HCT116 (cell line): ENCODE results near the gene LBHD1. TPM values are rescaled to one million over a fixed set of nuclear protein-coding genes. Genes with fewer than 3 reads are reported as not detected.

Experiments
- ATAC-seq: fragments of 200-7000 bp; cut with Tn5 transposase; 2 replicates; pipeline ENCODE4 v1.9.1; 2020; ENCODE audit warnings: mild to moderate bottlenecking, moderate library complexity
- BruUV-seq: library from RNA; stranded (reverse); fragments of 400-500 nt; replicated peaks from 2 replicates; lab custom pipeline; 2021; lab: Mats Ljungman, UMichigan
- CTCF ChIA-PET: fragments of 300-600 bp; sonication (Branson Sonifier 250); formaldehyde crosslinking; loops from one replicate; lab custom pipeline; 2021; ENCODE audit warnings: antibody characterized with exemption; lab: Charles Lee
- POLR2A ChIA-PET: fragments of 300-600, 350-600 bp; sonication (Branson Sonifier 250); formaldehyde crosslinking; loops from one replicate; lab custom pipeline; 2021; ENCODE audit warnings: antibody characterized with exemption; lab: Charles Lee
- RAD21 ChIA-PET, 2 experiments: fragments of 300-600 bp; sonication (Branson Sonifier 250); formaldehyde crosslinking; loops; one replicate each; lab custom pipeline; 2023; ENCODE audit warnings: low total read pairs in 2 of 2; ENCODE audit not compliant: uncharacterized antibody in 2 of 2, unreplicated experiment in 2 of 2, low non-redundant PET in 1 of 2; lab: Charles Lee
- DNase-seq: peaks from one replicate; pipeline ENCODE4 v3.0.0-alpha.2; 2010; ENCODE audit warnings: low read depth, low spot score
- H2AFZ ChIP-seq: fragments of 200-600 bp; shearing (Covaris generic), sonication (generic); 2 replicates; pipeline ENCODE4 v1.6.1; 2017; ENCODE audit warnings: low read depth, mixed run types, mixed read lengths, antibody characterized with exemption, low read length; ENCODE audit not compliant: poor library complexity, severe bottlenecking
- H3K27ac ChIP-seq: 2 replicates; pipeline ENCODE4 v1.5.1; 2012; ENCODE audit warnings: low read depth, low read length
- H3K27me3 ChIP-seq: fragments of 200-600 bp; sonication (generic); 2 replicates; pipeline ENCODE4 v1.6.1; 2016; ENCODE audit warnings: mixed run types, low read length, mixed read lengths; ENCODE audit not compliant: insufficient read depth
- H3K36me3 ChIP-seq, 2 experiments: fragments of 200-500 bp in 1 of 2; fragments of 200-600 bp in 1 of 2; sonication (Bioruptor generic) in 1 of 2; sonication (generic) in 1 of 2; 2 replicates each; pipeline versions ENCODE4 v1.5.1 to v1.6.1; 2014 to 2016; ENCODE audit warnings: low read length in 2 of 2, inconsistent platforms in 1 of 2, mixed read lengths in 1 of 2, mixed run types in 1 of 2; ENCODE audit not compliant: insufficient read depth in 2 of 2, control insufficient read depth in 1 of 2
- H3K4me1 ChIP-seq, 2 experiments: fragments of 200-600 bp in 1 of 2; sonication (generic) in 1 of 2; 2 replicates each; pipeline versions ENCODE4 v1.5.1 to v1.6.1; 2012 to 2017; ENCODE audit warnings: low read length in 2 of 2, inconsistent platforms in 1 of 2, mild to moderate bottlenecking in 1 of 2, mixed read lengths in 1 of 2, mixed run types in 1 of 2, moderate library complexity in 1 of 2; ENCODE audit not compliant: insufficient read depth in 2 of 2, control insufficient read depth in 1 of 2
- H3K4me2 ChIP-seq: fragments of 200-600 bp; sonication (generic); 2 replicates; pipeline ENCODE4 v1.6.1; 2017; ENCODE audit warnings: mixed run types, low read length, mixed read lengths
- H3K4me3 ChIP-seq, 2 experiments: fragments of 200-600 bp in 1 of 2; sonication (generic) in 1 of 2; replicated peaks in 1 of 2; 2 replicates each; pipeline ENCODE4 v1.5.1; 2011 to 2016; ENCODE audit warnings: low read length in 2 of 2, control low read depth in 1 of 2, low read depth in 1 of 2, mild to moderate bottlenecking in 1 of 2, mixed read lengths in 1 of 2, mixed run types in 1 of 2
- H3K79me2 ChIP-seq: fragments of 200-600 bp; sonication (generic); 2 replicates; pipeline ENCODE4 v1.6.1; 2017; ENCODE audit warnings: mild to moderate bottlenecking, mixed run types, low read length, moderate library complexity, mixed read lengths; ENCODE audit not compliant: insufficient read depth
- H3K9ac ChIP-seq: fragments of 200-600 bp; sonication (generic); 2 replicates; pipeline ENCODE4 v1.6.1; 2016; ENCODE audit warnings: low read length, mixed read lengths
- H3K9me2 ChIP-seq: fragments of 200-600 bp; sonication (generic), shearing (Covaris generic); 2 replicates; pipeline ENCODE4 v1.6.1; 2017; ENCODE audit warnings: mixed run types, mild to moderate bottlenecking, moderate library complexity; ENCODE audit not compliant: insufficient read depth
- H3K9me3 ChIP-seq, 2 experiments: fragments of 200-500 bp in 1 of 2; fragments of 200-600 bp in 1 of 2; sonication (Bioruptor generic) in 1 of 2; sonication (generic) in 1 of 2; 2 replicates each; pipeline ENCODE4 v1.6.1; 2014 to 2017; ENCODE audit warnings: low read length in 2 of 2, mixed read lengths in 2 of 2, inconsistent platforms in 1 of 2, low read depth in 1 of 2, mild to moderate bottlenecking in 1 of 2, mixed run types in 1 of 2, moderate library complexity in 1 of 2; ENCODE audit not compliant: control insufficient read depth in 1 of 2, insufficient read depth in 1 of 2
- H4K20me1 ChIP-seq: fragments of 200-600 bp; sonication (generic), shearing (Covaris generic); 2 replicates; pipeline ENCODE4 v1.6.1; 2017; ENCODE audit warnings: mixed run types, mild to moderate bottlenecking, moderate library complexity; ENCODE audit not compliant: insufficient read depth
- ATF3 ChIP-seq: IDR thresholded peaks from 2 replicates; pipeline ENCODE4 v1.6.1; 2012
- CBX3 ChIP-seq: IDR thresholded peaks from 2 replicates; pipeline ENCODE4 v1.6.1; 2012; ENCODE audit warnings: low read depth
- CEBPB ChIP-seq: IDR thresholded peaks from 2 replicates; pipeline ENCODE4 v1.6.1; 2012; ENCODE audit warnings: low read depth
- EGR1 ChIP-seq: IDR thresholded peaks from 2 replicates; pipeline ENCODE4 v1.6.1; 2012; ENCODE audit warnings: low read depth
- ELF1 ChIP-seq: IDR thresholded peaks from 2 replicates; pipeline ENCODE4 v1.6.1; 2012; ENCODE audit warnings: low read depth, borderline replicate concordance
- EZH2phosphoT487 ChIP-seq: fragments of 200-600 bp; IDR thresholded peaks from 2 replicates; pipeline ENCODE4 v1.6.1; 2018; ENCODE audit warnings: antibody characterized with exemption, borderline replicate concordance
- FOSL1 ChIP-seq: IDR thresholded peaks from 2 replicates; pipeline ENCODE4 v1.6.1; 2012; ENCODE audit warnings: low read depth
- JUND ChIP-seq: IDR thresholded peaks from 2 replicates; pipeline ENCODE4 v1.6.1; 2012
- MAX ChIP-seq: IDR thresholded peaks from 2 replicates; pipeline ENCODE4 v1.6.1; 2012
- POLR2A ChIP-seq: IDR thresholded peaks from 2 replicates; pipeline ENCODE4 v1.7.0; 2011; ENCODE audit warnings: borderline replicate concordance; ENCODE audit not compliant: insufficient read depth, insufficient read length; ENCODE audit errors: extremely low read depth
- POLR2AphosphoS5 ChIP-seq: IDR thresholded peaks from 2 replicates; pipeline ENCODE4 v1.6.1; 2011; ENCODE audit warnings: mild to moderate bottlenecking, low read depth, low read length, moderate library complexity
- RAD21 ChIP-seq: IDR thresholded peaks from 2 replicates; pipeline ENCODE4 v1.6.1; 2012; ENCODE audit warnings: low read depth, mild to moderate bottlenecking
- SIN3A ChIP-seq: IDR thresholded peaks from 2 replicates; pipeline ENCODE4 v1.6.1; 2012; ENCODE audit warnings: low read depth
- SP1 ChIP-seq: IDR thresholded peaks from 2 replicates; pipeline ENCODE4 v1.6.1; 2012; ENCODE audit warnings: low read depth
- SRF ChIP-seq: IDR thresholded peaks from 2 replicates; pipeline ENCODE4 v1.6.1; 2012; ENCODE audit warnings: low read depth
- TCF7L2 ChIP-seq: IDR thresholded peaks from 2 replicates; pipeline ENCODE4 v1.7.0; 2011; ENCODE audit warnings: borderline replicate concordance, inconsistent platforms; ENCODE audit not compliant: insufficient read depth, insufficient read length; ENCODE audit errors: extremely low read depth
- YY1 ChIP-seq: IDR thresholded peaks from 2 replicates; pipeline ENCODE4 v1.6.1; 2011; ENCODE audit warnings: low read length, low read depth, moderate library complexity, mild to moderate bottlenecking; ENCODE audit not compliant: insufficient replicate concordance; ENCODE audit errors: extremely low read depth
- ZFX ChIP-seq: fragments of 450-650 bp; IDR thresholded peaks from 2 replicates; pipeline ENCODE4 v1.6.1; 2017
- ZNF274 ChIP-seq: fragments of 200-500 bp; sonication (Bioruptor generic); IDR thresholded peaks from 2 replicates; pipeline ENCODE4 v1.6.1; 2014; ENCODE audit warnings: mild to moderate bottlenecking, low read depth, low read length, inconsistent platforms
- intact Hi-C: fragments of 100-400 bp; cut with micrococcal nuclease; formaldehyde crosslinking; loops from 2 replicates; pipeline ENCODE4 v1.10.0; 2022
- total RNA-seq: library from RNA; stranded (reverse); gene quantifications from one replicate; pipeline ENCODE4 v1.2.1, GENCODE V29; 2021; ENCODE audit not compliant: unreplicated experiment
- TF ChIP-seq, protein P1 (sequence below): IDR thresholded peaks from 2 replicates; pipeline ENCODE4 v1.6.1; 2011; ENCODE audit warnings: mild to moderate bottlenecking, low read length, moderate library complexity; ENCODE audit not compliant: insufficient replicate concordance; ENCODE audit errors: extremely low read depth

The LBHD1 gene
- total RNA-seq, 1 experiment from 2014 or later = 14.7 TPM

DNA sequence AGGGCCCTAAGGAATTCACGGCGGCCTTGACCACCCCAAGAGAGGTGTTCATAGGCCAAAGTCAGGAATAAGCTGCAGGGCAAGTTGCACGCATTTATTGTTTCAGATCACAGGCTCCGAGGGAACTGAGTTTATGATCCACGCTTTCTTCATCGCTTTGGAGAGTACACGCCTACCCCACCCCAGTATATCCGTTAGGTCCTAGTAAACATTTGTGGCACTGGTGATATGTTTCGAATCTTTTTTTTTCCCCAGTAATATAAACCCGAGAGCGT lies 26.5 kb downstream of the LBHD1 start:
- no peak for DNase-seq
- Histone ChIP-seq H2AFZ (no peak overlapping the region), H3K9me2 (no peaks in the 10 kb centered on the region), H3K4me2 (peak overlapping the region; percentile 84), H3K9me3 (no peaks in the 10 kb centered on the region), H3K27ac (peak overlapping the region; percentile 92), H3K36me3 (peaks cover 10 to 22% of the 10 kb centered on the region in 2 experiments; a peak in 3 of 4 replicates), H3K27me3 (no peaks in the 10 kb centered on the region), H3K4me1 (peaks cover 5 to 16% of the 10 kb centered on the region in 2 experiments; a peak in 3 of 4 replicates), H3K9ac (peak overlapping the region; percentile 99), H3K79me2 (peaks cover 65% of the 10 kb centered on the region), H4K20me1 (no peaks in the 10 kb centered on the region), H3K4me3 (peak overlapping the region; percentile 96 to 100)
- CTCF ChIA-PET = no interaction called here
- intact Hi-C loops = loop anchor here (5.0 kb wide), 1 partner anchor 33 kb away; the partner anchor contains the start of genes EML3 and ROM1
- POLR2A ChIA-PET = interaction anchor here (1.3 to 14.1 kb wide), 3 partner anchors 10 to 24 kb away, joined by 3 to 195 read pairs (median 5); partner anchors contain the start of genes B3GAT3, C11orf98 and CSKMT
- RAD21 ChIA-PET = no interaction called here
- ATAC-seq = no peak; the same call in 1 of the 2 replicates
- BruUV-seq = no TSS peak
- TF ChIP-seq ZFX = no peak
- no peak for TF ChIP-seq ZNF274
- TF ChIP-seq ELF1 = no peak
- no peak for TF ChIP-seq FOSL1
- no peak for TF ChIP-seq JUND
- no peak for TF ChIP-seq EZH2phosphoT487
- TF ChIP-seq YY1 = no peak
- TF ChIP-seq CBX3 = no peak
- TF ChIP-seq, protein P1, sequence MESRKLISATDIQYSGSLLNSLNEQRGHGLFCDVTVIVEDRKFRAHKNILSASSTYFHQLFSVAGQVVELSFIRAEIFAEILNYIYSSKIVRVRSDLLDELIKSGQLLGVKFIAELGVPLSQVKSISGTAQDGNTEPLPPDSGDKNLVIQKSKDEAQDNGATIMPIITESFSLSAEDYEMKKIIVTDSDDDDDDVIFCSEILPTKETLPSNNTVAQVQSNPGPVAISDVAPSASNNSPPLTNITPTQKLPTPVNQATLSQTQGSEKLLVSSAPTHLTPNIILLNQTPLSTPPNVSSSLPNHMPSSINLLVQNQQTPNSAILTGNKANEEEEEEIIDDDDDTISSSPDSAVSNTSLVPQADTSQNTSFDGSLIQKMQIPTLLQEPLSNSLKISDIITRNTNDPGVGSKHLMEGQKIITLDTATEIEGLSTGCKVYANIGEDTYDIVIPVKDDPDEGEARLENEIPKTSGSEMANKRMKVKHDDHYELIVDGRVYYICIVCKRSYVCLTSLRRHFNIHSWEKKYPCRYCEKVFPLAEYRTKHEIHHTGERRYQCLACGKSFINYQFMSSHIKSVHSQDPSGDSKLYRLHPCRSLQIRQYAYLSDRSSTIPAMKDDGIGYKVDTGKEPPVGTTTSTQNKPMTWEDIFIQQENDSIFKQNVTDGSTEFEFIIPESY = no peak
- TF ChIP-seq SRF = no peak
- TF ChIP-seq SIN3A = no peak
- TF ChIP-seq RAD21 = no peak
- no peak for TF ChIP-seq ATF3
- TF ChIP-seq TCF7L2 = no peak
- TF ChIP-seq SP1 = no peak
- TF ChIP-seq CEBPB = no peak
- no peak for TF ChIP-seq MAX
- no peak for TF ChIP-seq EGR1
- TF ChIP-seq POLR2AphosphoS5 = no peak
- no peak for TF ChIP-seq POLR2A
